Upper lobe of left lung (tissue), 6 donors: Measurements from ENCODE around the gene MED13L. TPM values are rescaled to one million over a fixed set of nuclear protein-coding genes. Genes with fewer than 3 reads are reported as not detected.

Source experiments
- ATAC-seq, 2 donors: fragments of 200-7000 bp; cut with Tn5 transposase; one replicate each; pipeline ENCODE4 v1.9.1; 2022; ENCODE audit warnings: mild to moderate bottlenecking in 2 of 2, moderate library complexity in 2 of 2; ENCODE audit not compliant: low FRiP score in 2 of 2
- DNase-seq, 2 donors: peaks; one replicate each; pipeline ENCODE4 v3.0.0-alpha.2; 2019 to 2020
- H3K27ac ChIP-seq, 4 donors: fragments of 200-600 bp; sonication (generic); one replicate each; pipeline ENCODE4 v1.5.1; 2016 to 2019
- H3K27me3 ChIP-seq, 4 donors: fragments of 200-600 bp; sonication (generic); one replicate each; pipeline ENCODE4 v1.5.1; 2017 to 2019
- H3K36me3 ChIP-seq, 4 donors: fragments of 200-600 bp; sonication (generic); one replicate each; pipeline ENCODE4 v1.5.1; 2016 to 2019
- H3K4me1 ChIP-seq, 4 donors: fragments of 200-600 bp; sonication (generic); one replicate each; pipeline ENCODE4 v1.5.1; 2018 to 2019
- H3K4me3 ChIP-seq, 4 donors: fragments of 200-600 bp; sonication (generic); one replicate each; pipeline ENCODE4 v1.5.1; 2017 to 2019; ENCODE audit warnings: mild to moderate bottlenecking in 2 of 4, moderate library complexity in 1 of 4
- H3K9me3 ChIP-seq, 4 donors: fragments of 200-600 bp; sonication (generic); one replicate each; pipeline ENCODE4 v1.5.1; 2018 to 2019
- EP300 ChIP-seq, 4 donors: sonication (generic); formaldehyde crosslinking; IDR thresholded peaks; one replicate each; pipeline ENCODE4 v1.5.1; 2017; ENCODE audit warnings: antibody characterized with exemption in 4 of 4, control low read depth in 2 of 4
- POLR2A ChIP-seq, 4 donors: fragments of 450-650 bp; IDR thresholded peaks; one replicate each; pipeline ENCODE4 v1.5.1; 2016 to 2017; ENCODE audit warnings: antibody characterized with exemption in 4 of 4, mild to moderate bottlenecking in 2 of 4
- POLR2AphosphoS5 ChIP-seq, 2 donors: sonication (generic); formaldehyde crosslinking; IDR thresholded peaks; one replicate each; pipeline ENCODE4 v1.5.1; 2017; ENCODE audit warnings: antibody characterized with exemption in 2 of 2
- WGBS, 2 donors: methylation state at CpG; one replicate each; pipeline ENCODE4 v1.1.5; 2017 to 2018; 5-methylcytosine and 5-hydroxymethylcytosine counted together
- small RNA-seq, 4 donors: library from RNA; depleted of rRNA; stranded (forward); fragments of <200 nt; gene quantifications; one replicate each; pipeline ENCODE3, GENCODE V24; 2016
- total RNA-seq, 6 donors: library from RNA; depleted of rRNA in 4 of 6; stranded (reverse); fragments of >200 nt in 4 of 6; gene quantifications; one replicate each; pipeline versions ENCODE4 v1.1.0 to v1.2.1, GENCODE V29; 2016 to 2021
- TF ChIP-seq, protein P1 (sequence below), 6 experiments: fragments of 450-650 bp in 4 of 6; fragments of 200-600 bp in 2 of 6; sonication (generic) in 2 of 6; IDR thresholded peaks; one replicate each; pipeline ENCODE4 v1.5.1; 2016 to 2019; ENCODE audit warnings: antibody characterized with exemption in 6 of 6
- donor health status: DM: no; HTN: no; CAD: no; lungs with moderate emphysema.
- donor health status: DM: no; HTN: yes; CAD: no; lungs with severe emphysema.

The MED13L gene
- total RNA-seq, 6 donors from 2014 or later, result 96.6 to 178 (median 124) TPM

DNA sequence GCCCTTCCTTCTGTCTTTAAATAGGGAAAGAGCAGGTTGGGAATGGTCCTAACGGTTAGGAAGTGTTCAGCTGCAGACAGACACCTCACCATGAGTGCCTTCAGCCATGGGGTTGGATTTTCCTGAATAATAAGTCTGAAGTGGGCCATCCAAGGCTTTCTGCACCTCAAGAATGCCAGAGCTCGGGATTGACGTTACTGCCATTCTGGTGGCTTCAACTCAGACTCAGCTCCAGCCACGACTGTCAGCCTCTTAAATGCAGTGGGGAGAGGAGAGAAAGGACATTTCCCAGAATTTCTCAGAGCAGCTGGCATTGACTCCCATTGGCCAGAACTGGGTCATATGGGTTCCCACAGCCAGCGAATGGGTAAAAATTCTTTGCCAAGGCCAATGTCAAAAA, 363.4 kb downstream of the MED13L start:
- Histone ChIP-seq H3K36me3 (no peaks in the 10 kb centered on the region), H3K4me1 (peaks cover 3 to 6% (median 5%) of the 10 kb centered on the region in 4 donors), H3K27ac (no peak overlapping the region), H3K9me3 (no peaks in the 10 kb centered on the region), H3K4me3 (no peak overlapping the region), H3K27me3 (peaks cover 0 to 4% (median 2%) of the 10 kb centered on the region in 4 donors)
- no peak for TF ChIP-seq POLR2AphosphoS5 (IDR thresholded peaks at IDR 0.05)
- TF ChIP-seq POLR2A (IDR thresholded peaks at IDR 0.05), result no peak
- TF ChIP-seq, protein P1, sequence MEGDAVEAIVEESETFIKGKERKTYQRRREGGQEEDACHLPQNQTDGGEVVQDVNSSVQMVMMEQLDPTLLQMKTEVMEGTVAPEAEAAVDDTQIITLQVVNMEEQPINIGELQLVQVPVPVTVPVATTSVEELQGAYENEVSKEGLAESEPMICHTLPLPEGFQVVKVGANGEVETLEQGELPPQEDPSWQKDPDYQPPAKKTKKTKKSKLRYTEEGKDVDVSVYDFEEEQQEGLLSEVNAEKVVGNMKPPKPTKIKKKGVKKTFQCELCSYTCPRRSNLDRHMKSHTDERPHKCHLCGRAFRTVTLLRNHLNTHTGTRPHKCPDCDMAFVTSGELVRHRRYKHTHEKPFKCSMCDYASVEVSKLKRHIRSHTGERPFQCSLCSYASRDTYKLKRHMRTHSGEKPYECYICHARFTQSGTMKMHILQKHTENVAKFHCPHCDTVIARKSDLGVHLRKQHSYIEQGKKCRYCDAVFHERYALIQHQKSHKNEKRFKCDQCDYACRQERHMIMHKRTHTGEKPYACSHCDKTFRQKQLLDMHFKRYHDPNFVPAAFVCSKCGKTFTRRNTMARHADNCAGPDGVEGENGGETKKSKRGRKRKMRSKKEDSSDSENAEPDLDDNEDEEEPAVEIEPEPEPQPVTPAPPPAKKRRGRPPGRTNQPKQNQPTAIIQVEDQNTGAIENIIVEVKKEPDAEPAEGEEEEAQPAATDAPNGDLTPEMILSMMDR (IDR thresholded peaks at IDR 0.05), result no peak
- DNase-seq (no peak), ATAC-seq (no peak)
- WGBS, 2 donors, result 75 to 84% methylated on average over 5 of the region's 5 CpGs

DNA sequence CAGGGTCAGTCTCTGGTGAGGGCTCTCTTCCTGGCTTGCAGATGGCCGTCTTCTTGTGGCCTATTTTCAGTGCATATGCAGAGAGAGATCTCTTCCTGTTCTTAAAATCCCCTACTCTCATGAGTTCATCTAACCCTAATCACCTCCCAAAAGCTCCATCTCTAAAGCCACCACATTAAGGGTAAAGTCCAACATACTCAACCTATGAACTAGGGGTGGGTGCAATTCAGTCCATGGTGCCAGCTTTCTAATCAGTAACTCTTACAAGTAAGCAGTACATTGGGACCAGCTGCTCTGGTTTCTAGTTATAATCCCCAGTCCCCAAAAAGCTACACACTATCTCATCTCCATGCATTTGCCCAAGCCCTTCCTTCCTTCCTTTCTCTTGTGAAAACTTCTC, 365.1 kb downstream of the MED13L start:
- Histone ChIP-seq H3K9me3 (no peaks in the 10 kb centered on the region), H3K4me3 (no peak overlapping the region), H3K27ac (no peak overlapping the region), H3K36me3 (no peaks in the 10 kb centered on the region), H3K4me1 (peaks cover 3 to 6% (median 5%) of the 10 kb centered on the region in 4 donors), H3K27me3 (peaks cover 0 to 4% (median 2%) of the 10 kb centered on the region in 4 donors)
- TF ChIP-seq EP300 (IDR thresholded peaks at IDR 0.05), result no peak
- TF ChIP-seq, protein P1 (IDR thresholded peaks at IDR 0.05), result no peak
- TF ChIP-seq POLR2AphosphoS5 (IDR thresholded peaks at IDR 0.05), result no peak
- TF ChIP-seq POLR2A (IDR thresholded peaks at IDR 0.05), result no peak
- ATAC-seq (no peak), DNase-seq (no peak)
- WGBS, 2 donors, result 74 to 83% methylated on average over 1 of the region's 1 CpG

- Histone ChIP-seq H3K4me1 (no peaks in the 10 kb centered on the region), H3K4me3 (no peak overlapping the region), H3K27ac (no peak overlapping the region), H3K9me3 (no peaks in the 10 kb centered on the region), H3K36me3 (no peaks in the 10 kb centered on the region), H3K27me3 (no peaks in the 10 kb centered on the region)
- TF ChIP-seq EP300 (IDR thresholded peaks at IDR 0.05) (no peak), POLR2AphosphoS5 (IDR thresholded peaks at IDR 0.05) (no peak), POLR2A (IDR thresholded peaks at IDR 0.05) (no peak)
- TF ChIP-seq, protein P1 (IDR thresholded peaks at IDR 0.05), result no peak
- DNase-seq, result no peak
- WGBS, 2 donors, result 86 to 100% methylated on average over 1 of the region's 1 CpG
- no peak for ATAC-seq
These were observed 366.1 kb downstream of the MED13L start for GRCh38 chr12:115911360-115911759.

DNA sequence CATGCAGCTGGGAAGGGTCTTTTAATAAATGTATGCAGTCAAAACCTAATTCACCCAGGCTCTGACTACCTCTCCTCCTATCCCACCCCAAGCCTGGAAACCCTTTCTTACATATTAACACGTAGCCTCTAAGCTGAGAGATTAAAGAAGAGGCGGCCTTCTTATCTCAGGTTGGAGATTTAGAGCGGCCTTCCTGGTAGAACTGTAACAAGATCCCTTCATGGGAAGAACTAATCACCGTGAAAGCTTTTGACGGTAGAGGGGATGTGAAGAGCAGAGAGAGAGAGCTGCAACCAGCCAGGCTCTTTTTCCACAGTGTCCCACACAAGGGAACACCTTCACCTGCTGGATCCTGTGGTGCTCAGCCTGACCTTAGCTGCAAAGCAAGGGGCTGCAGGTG, 367.4 kb downstream of the MED13L start:
- ATAC-seq (no peak), DNase-seq (no peak)
- Histone ChIP-seq H3K27me3 (no peaks in the 10 kb centered on the region), H3K36me3 (no peaks in the 10 kb centered on the region), H3K9me3 (no peaks in the 10 kb centered on the region), H3K4me3 (no peak overlapping the region), H3K27ac (no peak overlapping the region), H3K4me1 (no peaks in the 10 kb centered on the region)
- TF ChIP-seq POLR2AphosphoS5 (IDR thresholded peaks at IDR 0.05) (no peak), POLR2A (IDR thresholded peaks at IDR 0.05) (no peak), EP300 (IDR thresholded peaks at IDR 0.05) (no peak)
- TF ChIP-seq, protein P1 (IDR thresholded peaks at IDR 0.05), result no peak
- 62 to 84% methylated on average over 5 of the region's 5 CpGs for WGBS, 2 donors

Small RNA genes lying within 50 kb of the gene (small RNA-seq; reads per million reads assigned to genes)
- gene MIR620 (0 reads per million in 4 donors), gene RNU6-1188P (0 reads per million in 4 donors), gene SNRPGP18 (0 reads per million in 4 donors)
